GM19397 (cell line): ENCODE measurements around the gene ARHGAP42.
A peak's percentile ranks its signal among the peaks of the same experiment; 100 is the strongest.

ENCODE experiments used
- ATAC-seq: cut with Tn5 transposase; IDR thresholded peaks from one replicate; pipeline ENCODE4 v1.9.1; 2021; ENCODE audit warnings: mild to moderate bottlenecking, moderate library complexity; ENCODE audit not compliant: unreplicated experiment

Gene ARHGAP42

DNA sequence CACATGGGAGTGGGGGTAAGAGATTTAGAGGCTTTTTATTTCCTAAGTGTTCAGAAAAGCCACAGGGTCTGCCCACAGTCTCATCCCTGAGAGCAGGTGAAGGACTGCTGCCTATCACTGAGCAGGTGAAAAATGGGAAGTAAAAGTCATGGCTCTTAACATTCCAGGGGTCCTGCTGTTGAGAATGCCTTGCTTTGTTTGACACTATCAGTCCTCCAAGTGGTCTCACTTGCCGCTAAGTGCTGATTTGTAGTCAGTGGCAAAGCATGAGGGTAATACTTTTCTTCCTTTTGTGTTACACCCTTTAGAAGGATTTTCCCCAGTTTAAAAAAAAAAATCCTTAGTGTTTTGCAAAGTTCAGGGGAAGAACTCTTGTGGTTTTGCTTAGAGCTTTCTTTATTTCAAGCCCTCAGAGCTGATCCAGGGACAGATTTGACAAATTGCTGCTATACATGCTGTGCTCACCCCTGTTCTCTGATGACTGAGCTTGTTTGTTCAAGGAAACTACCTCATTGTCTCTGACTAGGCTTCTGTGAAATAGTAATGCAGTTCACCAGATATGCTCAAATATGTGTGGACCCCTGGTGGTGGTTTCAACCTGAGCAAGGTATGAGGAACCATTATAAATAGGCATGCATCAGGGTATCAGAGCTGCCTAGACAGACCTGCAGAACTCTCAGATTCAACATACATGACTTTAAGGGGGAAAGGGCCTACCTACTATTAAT is 141.0 kb downstream of the ARHGAP42 start:
- ATAC-seq, result peak; percentile 81

GRCh38 chr11:100830274-100830673 is 143.2 kb downstream of the ARHGAP42 start:
- no peak for ATAC-seq

- ATAC-seq, result no peak
These were observed 144.1 kb downstream of the ARHGAP42 start for GRCh38 chr11:100830978-100831732.

DNA sequence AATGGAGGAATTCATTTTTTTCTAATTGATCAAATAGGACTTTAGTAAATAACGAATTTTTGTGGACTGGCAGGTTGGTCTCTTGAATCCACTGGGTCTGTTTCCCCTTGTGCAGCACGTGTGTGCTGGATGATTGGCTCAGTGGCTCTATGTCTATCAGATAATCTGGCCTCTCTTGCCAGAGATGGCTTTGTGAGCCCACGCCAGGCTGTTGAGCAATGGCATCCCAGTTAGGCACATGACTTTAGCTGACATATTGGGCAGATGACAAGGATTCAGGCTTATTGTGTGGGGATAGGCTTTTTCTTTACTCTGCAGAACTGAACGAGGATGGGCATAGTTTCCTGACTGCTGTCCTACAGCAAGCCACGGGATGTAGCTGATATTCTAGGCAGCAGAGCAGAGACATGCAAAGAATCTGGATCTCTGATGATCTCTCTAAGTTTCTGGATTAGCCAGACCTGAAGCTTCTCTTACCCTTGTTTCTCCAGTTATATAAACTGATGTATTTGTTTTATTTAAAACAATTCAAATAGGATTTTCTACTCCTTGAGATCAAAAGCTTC is 144.9 kb downstream of the ARHGAP42 start:
- ATAC-seq, result no peak

DNA sequence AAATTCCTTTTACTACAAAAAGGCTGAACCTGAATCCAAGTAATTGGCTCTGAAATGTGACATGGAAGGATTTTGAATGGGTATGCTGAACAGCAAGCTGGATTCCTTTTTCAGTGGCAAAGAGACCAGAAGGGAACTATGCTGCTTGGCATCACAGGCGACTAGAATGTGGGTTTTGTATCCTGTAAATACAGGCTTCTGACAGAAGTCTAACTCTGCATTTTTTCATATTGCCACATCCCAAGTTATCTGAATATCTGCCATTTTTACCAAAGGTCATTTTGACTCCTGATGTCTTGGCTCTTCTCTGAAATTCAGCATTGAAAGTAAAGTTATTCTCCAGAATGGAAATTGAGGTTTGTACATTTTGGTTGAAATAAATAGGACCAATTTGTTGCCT is 145.7 kb downstream of the ARHGAP42 start:
- ATAC-seq, result no peak

GRCh38 chr11:100833276-100833675 is 146.2 kb downstream of the ARHGAP42 start:
- no peak for ATAC-seq

- no peak for ATAC-seq
These were observed 148.8 kb downstream of the ARHGAP42 start for GRCh38 chr11:100835854-100836253.

GRCh38 chr11:100837311-100837710 is 150.2 kb downstream of the ARHGAP42 start:
- ATAC-seq, result no peak

- ATAC-seq, result no peak
These were observed 154.8 kb downstream of the ARHGAP42 start for GRCh38 chr11:100841711-100842407.

GRCh38 chr11:100847696-100848216 is 160.7 kb downstream of the ARHGAP42 start:
- ATAC-seq, result no peak

- no peak for ATAC-seq
These were observed 162.2 kb downstream of the ARHGAP42 start for GRCh38 chr11:100849009-100849900.

DNA sequence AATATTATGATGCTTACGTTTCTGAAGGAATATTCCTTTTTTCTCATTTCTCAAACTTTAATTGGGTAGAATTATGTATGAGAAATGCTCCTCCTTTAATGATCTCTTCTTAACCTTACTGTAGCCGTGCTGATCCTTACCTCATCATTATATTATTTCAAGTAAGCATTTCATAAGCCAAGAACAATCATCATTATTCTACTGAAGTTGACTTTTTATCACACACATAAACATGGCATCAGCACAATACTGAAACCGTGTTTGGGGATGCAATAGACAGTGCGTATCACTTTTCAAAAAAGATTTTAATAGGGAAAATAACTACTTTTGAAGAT is 162.8 kb downstream of the ARHGAP42 start:
- ATAC-seq, result no peak

DNA sequence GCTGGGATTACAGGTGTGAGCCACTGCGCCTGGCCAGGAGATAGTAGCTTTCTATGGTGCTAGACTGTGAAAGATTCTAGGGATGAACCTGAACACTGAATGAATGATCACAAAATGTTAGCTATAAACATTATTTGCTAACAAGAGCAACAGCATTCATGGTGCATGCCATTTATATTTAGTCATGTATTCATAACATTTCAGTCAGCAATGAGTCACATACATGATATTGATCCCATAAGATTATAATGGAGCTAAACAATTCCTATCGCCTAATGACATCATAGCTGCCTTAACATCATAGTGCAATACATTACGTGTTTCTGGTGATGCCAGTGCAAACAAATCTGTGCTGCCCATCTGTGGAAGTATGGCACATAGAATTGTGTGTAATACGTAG is 164.1 kb downstream of the ARHGAP42 start:
- no peak for ATAC-seq

- no peak for ATAC-seq
These were observed 164.6 kb downstream of the ARHGAP42 start for GRCh38 chr11:100851584-100852152.

GRCh38 chr11:100855466-100856067 is 168.5 kb downstream of the ARHGAP42 start:
- no peak for ATAC-seq

DNA sequence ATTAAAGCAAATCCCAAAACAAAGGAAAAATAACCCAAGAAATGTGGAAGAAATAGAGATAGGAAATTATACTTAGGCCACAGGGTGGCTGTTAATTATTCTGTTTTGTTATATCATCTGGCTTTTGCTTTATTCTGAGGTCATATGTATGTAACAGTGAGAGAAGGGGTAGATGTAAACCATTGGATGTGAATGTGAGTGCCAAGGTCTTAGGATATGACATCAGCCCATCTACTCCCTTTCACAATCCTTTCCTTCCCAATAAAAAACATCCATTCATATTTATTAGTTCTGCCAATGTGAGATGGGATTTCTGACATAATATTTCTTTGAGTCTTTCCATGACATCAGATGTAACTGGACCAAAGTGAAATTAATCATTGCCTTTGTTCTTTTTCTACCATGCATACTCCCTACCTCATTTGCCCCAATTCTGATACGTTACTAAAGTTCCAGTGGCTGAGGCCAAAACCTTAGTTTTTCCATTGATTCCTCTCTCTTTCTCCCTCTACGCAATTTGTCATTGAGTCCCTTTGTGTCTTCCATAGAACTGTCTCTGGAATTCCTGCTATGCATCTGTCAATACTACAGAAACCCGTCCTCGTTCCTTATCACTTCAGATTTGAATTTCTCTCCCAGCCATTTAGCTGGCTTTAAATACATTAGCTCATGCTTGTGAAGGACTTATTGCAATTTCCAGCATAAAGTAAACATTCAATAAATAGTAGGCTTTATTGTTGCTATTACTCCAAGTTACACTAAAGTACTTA is 170.3 kb downstream of the ARHGAP42 start:
- ATAC-seq, result no peak

DNA sequence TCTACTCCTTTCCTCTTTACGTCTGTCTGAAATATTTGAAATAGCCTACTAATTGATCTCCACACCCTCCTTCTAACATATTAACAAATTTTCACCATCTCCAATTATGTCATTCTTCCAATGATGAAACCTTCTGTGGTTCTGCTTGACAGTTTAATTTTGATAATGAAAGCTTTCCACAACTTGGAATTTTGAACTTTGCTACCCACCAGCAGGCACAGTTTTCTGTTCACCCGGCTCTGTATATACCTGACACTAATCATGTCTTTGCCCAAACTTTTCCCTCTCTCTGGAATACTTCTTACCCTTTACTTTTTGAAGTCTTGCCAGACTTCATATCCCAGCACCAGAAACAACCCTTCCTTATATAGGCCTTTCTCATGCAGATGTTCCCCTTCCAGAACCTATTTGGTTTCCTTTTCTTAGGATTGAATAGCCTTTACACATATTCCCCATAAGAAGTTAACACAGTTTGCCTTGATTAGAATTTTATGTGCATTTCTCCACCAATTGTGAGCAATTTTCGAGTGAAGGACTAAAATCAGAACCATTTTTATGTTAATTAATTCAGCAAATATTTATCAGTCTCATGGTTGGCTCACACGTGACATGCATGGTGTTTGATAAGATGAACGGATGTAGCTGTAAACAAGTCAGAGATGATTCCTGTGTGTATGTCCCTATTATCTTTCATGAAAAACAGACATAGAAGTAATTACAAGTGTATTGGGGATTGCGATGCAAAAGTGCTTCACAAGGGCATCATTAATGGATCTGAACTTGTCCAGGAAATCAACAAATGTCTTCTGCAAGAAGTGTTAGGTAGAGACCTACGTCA is 173.4 kb downstream of the ARHGAP42 start:
- no peak for ATAC-seq

DNA sequence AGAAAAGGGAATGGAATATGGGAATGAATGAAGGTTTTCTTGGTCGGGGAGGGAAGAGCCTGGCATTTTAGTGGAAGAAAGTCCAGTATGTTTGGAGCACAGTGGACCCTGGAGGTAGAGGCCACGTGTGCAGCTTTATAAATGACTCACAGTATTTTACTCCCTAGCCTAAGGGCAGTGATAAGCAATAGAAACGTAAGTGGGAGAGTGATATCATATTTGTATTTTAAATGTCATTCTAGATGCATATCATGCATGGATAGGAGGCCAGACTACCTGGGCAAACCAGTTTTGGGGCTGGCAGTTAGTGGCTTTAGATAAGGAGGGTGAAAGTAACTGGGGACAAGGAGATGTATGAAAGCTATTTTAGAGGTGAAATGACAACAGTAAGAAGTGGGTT is 174.1 kb downstream of the ARHGAP42 start:
- no peak for ATAC-seq
